GM19240 (cell line): ENCODE measurements around the gene BUB3.

Experiments
- DNase-seq: peaks from one replicate; pipeline ENCODE4 v3.0.0; 2011; ENCODE audit warnings: low spot score; ENCODE audit not compliant: insufficient read length

BUB3 gene, protein sequence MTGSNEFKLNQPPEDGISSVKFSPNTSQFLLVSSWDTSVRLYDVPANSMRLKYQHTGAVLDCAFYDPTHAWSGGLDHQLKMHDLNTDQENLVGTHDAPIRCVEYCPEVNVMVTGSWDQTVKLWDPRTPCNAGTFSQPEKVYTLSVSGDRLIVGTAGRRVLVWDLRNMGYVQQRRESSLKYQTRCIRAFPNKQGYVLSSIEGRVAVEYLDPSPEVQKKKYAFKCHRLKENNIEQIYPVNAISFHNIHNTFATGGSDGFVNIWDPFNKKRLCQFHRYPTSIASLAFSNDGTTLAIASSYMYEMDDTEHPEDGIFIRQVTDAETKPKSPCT

DNA sequence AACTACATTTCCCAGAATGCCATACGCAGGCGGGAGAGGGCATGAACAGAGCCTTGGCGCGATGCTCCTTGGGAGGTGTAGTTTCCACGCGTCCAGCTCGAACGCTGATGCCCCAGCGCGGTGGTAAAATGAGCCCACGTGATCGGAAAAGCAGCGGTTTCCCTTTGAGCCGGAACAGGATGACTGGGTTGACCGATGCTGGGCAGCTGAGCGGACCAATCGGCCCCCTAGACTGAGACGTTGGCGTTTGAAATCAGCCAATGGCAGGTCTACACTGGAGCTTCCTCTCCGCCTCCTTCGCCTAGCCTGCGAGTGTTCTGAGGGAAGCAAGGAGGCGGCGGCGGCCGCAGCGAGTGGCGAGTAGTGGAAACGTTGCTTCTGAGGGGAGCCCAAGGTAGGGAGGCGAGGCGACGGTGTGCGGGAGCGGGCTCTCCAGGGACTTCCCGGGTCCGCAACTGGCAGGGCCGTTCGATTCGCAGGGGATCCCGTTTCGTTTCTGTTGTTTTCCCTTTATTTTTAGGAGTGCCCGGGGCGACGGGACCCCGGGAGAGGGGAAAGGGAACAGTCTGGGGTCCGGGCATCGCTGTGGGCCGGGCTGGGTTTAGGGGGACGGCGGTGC is at the start of gene BUB3:
Gene BUB3 (plus strand): TSS at position 311 of the 619 bp plus-strand sequence. CDS start 516 bp downstream, outside the sequence.
- DNase-seq = peak; percentile 93

- no peak for DNase-seq
Observed at GRCh38 chr10:123109466-123109865, 44.7 kb upstream of the BUB3 start.

DNA sequence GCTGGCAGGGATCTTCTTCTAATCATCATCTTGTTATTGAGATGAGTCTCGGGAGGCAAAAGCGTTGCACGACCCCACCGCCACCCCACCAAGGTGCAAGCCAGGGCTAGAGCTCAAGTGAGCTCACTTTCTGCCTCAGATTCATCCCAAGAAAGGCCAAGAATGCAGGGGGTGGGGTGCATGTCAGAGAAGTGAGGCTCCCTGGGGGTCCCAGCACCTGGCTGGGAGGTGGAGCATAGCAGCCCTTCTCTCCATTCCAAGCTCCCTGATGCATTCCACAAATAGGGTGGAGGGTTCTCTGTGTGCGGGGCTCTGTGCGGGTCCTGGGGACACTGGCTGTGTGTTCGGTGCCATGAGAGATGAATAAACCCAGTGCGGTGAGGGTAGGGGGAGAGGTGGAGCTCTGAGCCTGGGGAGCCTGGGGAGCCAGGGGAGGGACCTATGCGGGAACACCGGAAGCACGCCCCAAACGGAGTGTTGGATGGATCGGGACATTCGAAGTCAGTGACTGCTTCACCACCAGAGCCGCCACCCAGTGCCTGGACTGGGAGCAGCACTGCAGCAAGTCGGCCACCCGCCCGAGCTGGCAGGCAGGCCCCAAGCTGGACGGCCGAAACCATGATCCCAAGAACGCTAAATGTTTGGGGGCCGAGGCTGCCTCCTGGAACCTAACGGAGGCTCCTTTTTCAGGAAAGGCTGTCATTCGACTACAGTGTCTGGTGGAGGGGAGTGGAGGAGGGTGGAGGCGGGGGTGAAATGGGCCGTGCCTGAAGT is 36.4 kb upstream of the BUB3 start:
- DNase-seq = no peak

GRCh38 chr10:123119081-123119480 is 35.1 kb upstream of the BUB3 start:
- no peak for DNase-seq

DNA sequence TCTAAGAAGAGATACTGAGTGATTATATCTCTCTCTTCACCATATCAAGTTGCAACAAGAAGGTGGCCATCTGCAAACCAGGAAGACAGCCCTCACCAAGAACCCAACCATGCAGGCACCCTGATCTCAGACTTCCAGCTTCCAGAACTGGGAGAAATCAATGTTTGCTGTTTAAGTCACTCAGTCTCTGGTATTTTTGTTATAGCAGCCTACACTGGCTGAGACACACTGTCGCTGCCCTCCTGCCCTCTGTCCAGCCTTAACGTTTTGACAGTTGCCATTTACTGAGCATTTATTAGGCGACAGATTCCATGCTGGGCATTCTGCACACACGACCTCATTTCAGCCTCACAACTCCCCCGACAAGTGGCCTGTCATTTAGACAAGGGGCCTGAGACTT is 28.0 kb upstream of the BUB3 start:
- no peak for DNase-seq

GRCh38 chr10:123129618-123130271 is 24.5 kb upstream of the BUB3 start:
- no peak for DNase-seq

- peak; percentile 91 for DNase-seq
Observed at GRCh38 chr10:123132576-123133477, 21.4 kb upstream of the BUB3 start.

GRCh38 chr10:123133541-123134342 is 20.5 kb upstream of the BUB3 start:
- no peak for DNase-seq

DNA sequence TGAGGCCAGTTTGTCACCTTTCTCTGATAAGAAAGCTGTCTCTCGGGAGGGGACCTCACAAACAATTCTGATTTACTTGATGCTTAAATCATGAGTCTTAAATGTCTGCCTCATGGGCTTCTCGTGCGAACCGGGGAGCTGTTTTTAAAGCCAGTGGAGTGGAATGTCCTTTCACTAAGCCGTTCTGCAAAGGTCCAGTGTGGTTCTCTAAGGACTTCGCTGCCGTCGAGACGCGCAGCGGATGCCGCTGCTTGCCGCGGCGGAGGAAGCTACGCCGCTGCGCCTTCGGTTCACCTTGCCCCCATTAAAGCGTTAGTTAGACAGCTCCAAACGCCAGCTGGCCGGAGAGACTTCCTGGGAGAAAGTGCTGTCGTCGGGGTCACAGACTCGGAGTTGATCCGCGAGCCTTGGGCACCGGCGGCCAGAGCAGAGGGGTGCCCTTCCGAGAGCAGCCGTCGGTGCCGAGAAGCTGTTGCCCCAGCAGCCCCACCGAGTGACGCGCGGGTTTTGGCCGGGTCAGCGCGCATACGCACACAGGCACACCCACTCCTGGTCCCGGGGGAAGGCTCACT is 19.8 kb upstream of the BUB3 start:
- no peak for DNase-seq

DNA sequence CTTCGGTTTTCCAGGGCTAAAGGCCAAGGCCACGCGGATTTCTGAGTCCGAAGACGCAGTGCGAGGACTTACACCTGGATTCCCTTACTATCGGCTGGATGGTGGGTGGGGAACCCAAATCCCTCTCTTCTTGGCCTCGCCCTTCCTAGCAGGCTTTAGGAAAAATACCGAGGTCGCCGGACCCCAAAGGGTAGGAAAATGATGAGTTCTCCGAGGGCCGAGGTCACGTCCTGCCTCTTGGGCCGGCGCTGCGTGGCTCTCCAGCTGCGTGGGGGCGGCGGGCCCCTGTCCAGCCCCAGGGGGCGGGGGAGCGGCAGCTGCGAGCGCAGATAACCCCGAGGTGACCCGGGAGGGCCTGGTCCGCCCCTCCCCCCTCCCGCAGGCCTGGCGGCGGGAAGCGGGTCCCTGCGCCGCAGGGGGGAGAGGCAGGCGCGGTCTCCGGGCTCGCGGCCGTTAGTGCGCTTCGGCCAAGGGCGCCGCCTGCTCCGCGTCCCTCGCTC is 19.2 kb upstream of the BUB3 start:
- DNase-seq = no peak

GRCh38 chr10:123135415-123136141 is 18.6 kb upstream of the BUB3 start, which contains the start of gene HMX3:
HMX3 (plus strand) TSS chr10:123135970; CDS start chr10:123136051, 81 bp downstream.
- DNase-seq = no peak

DNA sequence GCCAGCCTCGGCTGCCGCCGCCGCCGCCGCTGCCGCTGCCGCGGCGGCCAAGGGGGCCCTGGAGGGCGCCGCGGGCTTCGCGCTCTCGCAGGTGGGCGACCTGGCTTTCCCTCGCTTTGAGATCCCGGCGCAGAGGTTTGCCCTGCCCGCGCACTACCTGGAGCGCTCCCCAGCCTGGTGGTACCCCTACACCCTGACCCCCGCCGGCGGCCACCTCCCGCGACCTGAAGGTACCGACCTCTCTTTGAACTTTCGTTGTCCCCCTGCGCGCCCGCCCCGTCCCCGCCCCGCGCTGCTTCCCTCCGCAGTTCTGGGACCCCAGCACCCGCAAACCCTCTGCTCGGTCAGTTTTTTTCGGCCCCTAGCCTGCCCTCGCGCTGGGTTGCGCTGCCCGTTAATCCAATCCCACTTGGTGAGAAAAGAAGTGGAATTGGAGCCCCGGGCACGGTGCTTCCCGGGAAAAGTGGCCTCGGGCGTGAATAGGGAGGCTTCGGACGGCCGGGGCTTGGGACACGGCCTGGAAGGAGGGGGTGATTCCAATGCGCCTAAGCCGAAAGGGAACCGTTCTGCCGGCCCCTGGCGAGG is 17.9 kb upstream of the BUB3 start:
- DNase-seq = no peak

GRCh38 chr10:123136806-123137642 is 17.2 kb upstream of the BUB3 start:
- DNase-seq = no peak

DNA sequence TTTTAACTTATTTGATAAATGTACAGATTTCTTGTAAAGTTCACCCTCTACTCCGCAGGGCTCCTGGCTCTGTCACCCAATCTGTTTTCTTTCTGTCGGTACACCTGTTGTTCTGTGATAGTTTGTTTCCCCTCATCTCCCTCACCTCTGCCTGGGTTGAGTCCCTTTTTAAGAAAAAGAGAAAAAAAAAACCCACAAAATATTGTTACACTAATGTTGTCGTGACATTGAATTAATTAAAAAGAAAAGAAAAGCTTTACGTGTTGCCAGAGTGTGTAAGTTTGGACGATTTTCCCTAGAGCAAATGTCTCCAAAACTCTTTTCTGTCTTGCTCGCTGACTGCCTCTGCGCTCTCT is 15.1 kb upstream of the BUB3 start:
- no peak for DNase-seq

- DNase-seq = no peak
Observed at GRCh38 chr10:123139521-123140163, 14.6 kb upstream of the BUB3 start.

DNA sequence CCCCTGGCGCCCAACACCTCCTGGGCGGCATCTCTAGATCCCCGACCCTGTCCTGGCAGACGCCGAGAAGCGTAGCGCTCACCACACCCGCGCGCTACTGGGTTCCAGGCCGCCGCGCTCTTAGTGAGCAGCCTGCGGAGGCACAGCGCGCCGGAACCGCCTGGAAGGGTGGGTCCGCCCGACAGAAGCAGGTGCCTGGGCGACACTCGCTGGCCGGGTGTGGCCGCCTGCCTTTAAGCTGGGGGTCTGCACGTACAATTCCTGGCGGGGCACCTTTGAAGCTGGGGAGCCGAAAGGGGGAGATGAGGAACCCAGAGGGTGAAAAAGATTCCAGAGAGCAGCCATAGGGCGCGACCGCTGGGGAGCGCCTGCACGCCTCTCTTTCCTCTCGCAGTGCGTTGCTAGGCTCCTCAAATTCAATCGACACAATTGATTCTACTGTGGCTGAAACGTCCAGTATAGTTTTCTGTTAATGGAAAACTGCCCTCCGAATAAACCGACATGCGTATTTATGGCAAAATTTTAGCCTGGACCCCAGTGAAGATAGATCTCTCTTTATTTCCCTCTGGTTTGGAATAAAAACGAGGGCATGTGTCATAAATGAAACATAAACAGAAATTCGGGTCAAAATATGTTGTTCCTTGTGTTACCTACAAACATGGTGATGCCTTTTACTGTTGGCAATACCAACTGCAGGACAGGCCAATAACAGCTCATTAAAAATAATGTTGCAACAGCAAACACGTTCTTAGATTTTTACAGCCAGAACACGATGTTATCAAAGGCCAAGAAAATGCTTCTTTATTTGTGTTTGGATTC is 13.8 kb upstream of the BUB3 start:
- no peak for DNase-seq
